HepG2 (cell line): ENCODE data around the gene DGCR2. TPM values are rescaled to one million over a fixed set of nuclear protein-coding genes. Genes with fewer than 3 reads are reported as not detected.

ENCODE experiments used
- ARID2 ChIP-seq: sonication (generic); formaldehyde crosslinking; IDR thresholded peaks from 2 replicates; pipeline ENCODE4 v1.8.1; 2022; ENCODE audit warnings: mild to moderate bottlenecking, missing genetic modification reagents, borderline replicate concordance
- HNRNPL ChIP-seq: fragments of 200-400 bp; formaldehyde crosslinking; IDR thresholded peaks from 2 replicates; pipeline ENCODE4 v1.6.1; 2017; ENCODE audit warnings: mild to moderate bottlenecking, low read depth, low read length
- POLR2A ChIP-seq, 2 experiments: IDR thresholded peaks; 2 replicates each; pipeline ENCODE4 v1.6.1; 2011; ENCODE audit warnings: low read depth in 2 of 2, low read length in 2 of 2, mild to moderate bottlenecking in 1 of 2, moderate library complexity in 1 of 2; ENCODE audit not compliant: insufficient read depth in 1 of 2
- TBP ChIP-seq: sonication (generic); formaldehyde crosslinking; IDR thresholded peaks from 2 replicates; pipeline ENCODE4 v1.5.0; 2020; ENCODE audit warnings: missing genetic modification reagents
- TEAD3 ChIP-seq: optimal IDR thresholded peaks from 2 replicates; pipeline ENCODE3; 2016; ENCODE audit warnings: borderline replicate concordance
- ZBED4 ChIP-seq: sonication (generic); formaldehyde crosslinking; IDR thresholded peaks from 2 replicates; pipeline ENCODE4 v1.4.0; 2020; ENCODE audit warnings: missing genetic modification reagents, borderline replicate concordance
- ZNF557 ChIP-seq: sonication (generic); formaldehyde crosslinking; IDR thresholded peaks from 2 replicates; pipeline ENCODE4 v1.4.0; 2020; ENCODE audit warnings: missing genetic modification reagents
- ZNF598 ChIP-seq: sonication (generic); formaldehyde crosslinking; IDR thresholded peaks from 2 replicates; pipeline ENCODE4 v1.5.1; 2020; ENCODE audit warnings: mild to moderate bottlenecking, missing genetic modification reagents, borderline replicate concordance
- ZNF720 ChIP-seq: sonication (generic); formaldehyde crosslinking; IDR thresholded peaks from 2 replicates; pipeline ENCODE4 v1.4.0; 2020; ENCODE audit warnings: missing genetic modification reagents
- polyA plus RNA-seq, 8 experiments: library from polyadenylated mRNA; depleted of rRNA in 3 of 8; stranded (reverse) in 7 of 8; unstranded in 1 of 8; fragments of >200 nt; fragmentation: Illumina TruSeq in 4 of 8; extraction: Trizol in 4 of 8; gene quantifications; 2 replicates each; pipeline versions ENCODE4 v1.2.1 to v1.2.3, GENCODE V29; 2011 to 2016; ENCODE audit warnings: low read depth in 4 of 8, missing spikeins in 1 of 8, mixed read lengths in 1 of 8; ENCODE audit not compliant: insufficient read depth in 1 of 8
- total RNA-seq, 5 experiments: library from RNA; depleted of rRNA; stranded (reverse); fragments of >200 nt; fragmentation: Illumina TruSeq; extraction: Trizol; gene quantifications; 2 replicates each; pipeline ENCODE4 v1.2.3, GENCODE V29; 2016; ENCODE audit warnings: low read depth in 1 of 5

The DGCR2 gene
- total and polyA plus RNA-seq, 2 of the 13 experiments (the other 11 are each of a cell fraction or from before 2014, with no cell fraction given): 23.1 to 35.3 TPM

DNA sequence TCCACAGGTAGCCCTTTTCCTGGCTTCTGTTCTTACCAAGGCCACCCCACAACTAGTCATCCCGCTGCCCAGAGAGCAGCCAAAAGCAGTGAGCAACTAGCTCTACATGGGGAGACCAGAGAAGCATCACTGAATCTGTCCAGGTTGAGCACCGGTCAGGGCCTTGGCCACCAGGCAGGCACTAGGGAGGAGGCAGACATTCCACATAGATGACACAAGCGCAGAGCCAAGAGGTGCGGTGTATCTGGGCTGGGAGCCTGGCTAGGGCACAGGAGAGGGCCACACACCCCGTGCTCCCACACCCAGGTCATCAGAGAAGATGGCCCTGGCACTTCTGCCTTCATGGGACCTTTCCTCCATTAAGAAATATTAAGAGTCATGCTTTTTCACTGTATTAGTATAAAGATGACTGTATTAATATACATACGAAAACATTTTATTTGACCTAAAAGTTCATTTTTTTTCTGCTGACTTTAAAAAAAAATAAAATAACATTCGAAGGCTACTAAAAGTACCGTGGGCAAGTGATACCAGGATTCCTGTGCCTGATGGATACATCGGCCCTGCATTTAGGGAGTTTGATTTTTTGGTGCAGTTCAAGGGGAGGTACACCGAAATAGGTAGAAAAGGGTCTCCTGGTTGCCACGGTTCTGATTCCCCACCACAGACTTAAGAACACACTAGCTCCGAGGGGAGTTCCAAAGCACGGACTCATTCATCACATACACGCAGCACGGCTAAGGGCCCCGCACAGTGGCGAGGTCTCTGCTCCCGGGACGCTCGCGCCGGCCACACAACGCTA lies 1.2 kb downstream of the DGCR2 start (continued):
- TF ChIP-seq ZNF598 (CRISPR knock-in tag) (no peak), ARID2 (CRISPR knock-in tag) (no peak), POLR2A (IDR thresholded peaks at IDR 0.05; ENCODE audit: insufficient read depth in 1 of 2, low read depth in 2 of 2, low read length in 2 of 2) (peak in 1 of 2 experiments; percentile 56; a peak in 2 of 4 replicates), TEAD3 (CRISPR knock-in tag) (peak; percentile 82), TBP (CRISPR knock-in tag) (no peak), HNRNPL (no peak), ZBED4 (CRISPR knock-in tag) (no peak), ZNF557 (CRISPR knock-in tag) (no peak), ZNF720 (CRISPR knock-in tag) (no peak)
